ENCODE results near the gene IFT80. TPM values are rescaled to one million over a fixed set of nuclear protein-coding genes. Genes with fewer than 3 reads are reported as not detected.

The IFT80 gene
- total and polyA plus RNA-seq, 10 of the 15 experiments (the other 5 are each of a cell fraction or from before 2014, with no cell fraction given) = 6.5 to 21.5 (median 14.1) TPM

DNA sequence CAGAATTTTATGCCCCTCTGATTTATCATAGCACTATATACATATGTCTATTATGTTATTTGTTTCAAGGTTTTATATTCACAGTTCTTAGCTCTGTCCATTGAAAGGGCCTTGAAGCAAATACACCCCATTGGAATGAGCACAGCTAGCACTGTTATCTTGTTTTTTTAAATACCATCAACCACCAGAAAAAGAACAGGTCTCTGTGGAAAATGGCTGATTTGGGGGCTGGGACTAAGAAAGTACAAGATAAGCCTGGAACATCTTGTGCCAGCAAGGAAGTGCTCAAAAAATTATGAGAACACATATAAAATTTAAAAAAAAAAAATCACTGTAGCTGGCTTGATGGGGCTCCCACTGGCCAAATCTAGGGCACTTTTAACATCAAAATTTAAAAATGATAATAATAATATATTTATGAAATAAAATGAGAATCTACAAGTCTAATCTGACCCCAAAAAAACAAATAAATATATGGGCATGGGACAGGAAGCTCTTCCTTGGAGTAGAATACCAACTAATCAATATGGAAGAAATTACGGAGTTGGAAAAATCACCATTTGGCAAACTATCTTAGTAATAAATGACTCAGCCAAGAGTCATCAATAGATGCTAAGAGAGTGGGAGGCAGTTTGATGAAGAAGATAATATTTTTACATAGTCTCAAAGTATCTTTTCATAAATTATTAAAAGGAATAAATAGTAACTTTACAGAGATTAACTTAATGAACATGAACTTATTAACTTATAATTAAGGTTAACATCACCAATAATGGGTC lies 20.5 kb downstream of the IFT80 start:
- WGBS (ENCODE audit: insufficient coverage, insufficient replicate concordance, low lambda C conversion rate, missing lambda C conversion rate) = 93% methylated on average over 1 of the region's 1 CpG
- TF ChIP-seq NR2C1 (IDR thresholded peaks at IDR 0.05) (no peak), TBL1XR1 (IDR thresholded peaks at IDR 0.05; ENCODE audit: low read depth, low read length) (no peak), HDGF (IDR thresholded peaks at IDR 0.05) (no peak), KAT2A (conservative IDR thresholded peaks at IDR 0.05; ENCODE audit: control insufficient read depth, low read depth, low read length) (no peak), STAT3 (IDR thresholded peaks at IDR 0.05; ENCODE audit: low read depth, low read length) (no peak), SPI1 (IDR thresholded peaks at IDR 0.05; ENCODE audit: borderline replicate concordance, insufficient read depth, low read depth, low read length) (no peak), SMAD1 (IDR thresholded peaks at IDR 0.05; ENCODE audit: low read depth, partially characterized antibody) (no peak), MTA2 (IDR thresholded peaks at IDR 0.05; ENCODE audit: low read depth) (no peak)
- TF ChIP-seq, protein P1, sequence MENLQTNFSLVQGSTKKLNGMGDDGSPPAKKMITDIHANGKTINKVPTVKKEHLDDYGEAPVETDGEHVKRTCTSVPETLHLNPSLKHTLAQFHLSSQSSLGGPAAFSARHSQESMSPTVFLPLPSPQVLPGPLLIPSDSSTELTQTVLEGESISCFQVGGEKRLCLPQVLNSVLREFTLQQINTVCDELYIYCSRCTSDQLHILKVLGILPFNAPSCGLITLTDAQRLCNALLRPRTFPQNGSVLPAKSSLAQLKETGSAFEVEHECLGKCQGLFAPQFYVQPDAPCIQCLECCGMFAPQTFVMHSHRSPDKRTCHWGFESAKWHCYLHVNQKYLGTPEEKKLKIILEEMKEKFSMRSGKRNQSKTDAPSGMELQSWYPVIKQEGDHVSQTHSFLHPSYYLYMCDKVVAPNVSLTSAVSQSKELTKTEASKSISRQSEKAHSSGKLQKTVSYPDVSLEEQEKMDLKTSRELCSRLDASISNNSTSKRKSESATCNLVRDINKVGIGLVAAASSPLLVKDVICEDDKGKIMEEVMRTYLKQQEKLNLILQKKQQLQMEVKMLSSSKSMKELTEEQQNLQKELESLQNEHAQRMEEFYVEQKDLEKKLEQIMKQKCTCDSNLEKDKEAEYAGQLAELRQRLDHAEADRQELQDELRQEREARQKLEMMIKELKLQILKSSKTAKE (IDR thresholded peaks at IDR 0.05; ENCODE audit: low read depth, poor library complexity, severe bottlenecking) = no peak
- H3K9me3 ChIP-seq (replicated peaks; ENCODE audit: control insufficient read depth, insufficient read depth, low read length) = no peaks in the 10 kb centered on the region
- no TSS peak for BruUV-seq (replicated peaks)
- ATAC-seq (no peak), DNase-seq (ENCODE audit: low read depth, low spot score) (no peak), FAIRE-seq (no peak)
- SMC1A ChIA-PET (ENCODE audit: uncharacterized antibody, unreplicated experiment) = interaction anchor here (0.5 to 1.2 kb wide), 3 partner anchors 9 to 478 kb away, joined by 3 to 4 read pairs (median 4); no protein-coding TSS in a partner anchor
- H3K4me3 ChIP-seq = no peak overlapping the region
- CTCF ChIA-PET = interaction anchor here (0.6 to 1.3 kb wide), 2 partner anchors 9 to 135 kb away, joined by 3 to 5 read pairs; no protein-coding TSS in a partner anchor
- intact Hi-C loops (cut with micrococcal nuclease; ENCODE audit: unreplicated experiment) (no loop called here), in situ Hi-C loops (cut with MboI) (no loop called here)
- H3K79me2 ChIP-seq (ENCODE audit: control insufficient read depth, insufficient read depth, low read length) = no peaks in the 10 kb centered on the region
- RAD21 ChIA-PET (ENCODE audit: unreplicated experiment) = no interaction called here
- H3K36me3 ChIP-seq (ENCODE audit: control insufficient read depth in 2 of 2, insufficient read depth in 2 of 2, low read length in 1 of 2) = peaks cover 0 to 4% of the 10 kb centered on the region in 2 experiments; a peak in 1 of 4 replicates
- H3K27me3 ChIP-seq (replicated peaks in 1 of 2; ENCODE audit: control insufficient read depth in 2 of 2, insufficient read depth in 2 of 2, low read length in 1 of 2) = no peaks in the 10 kb centered on the region
- H3K4me1 ChIP-seq (ENCODE audit: control insufficient read depth, insufficient read depth, low read length) = no peaks in the 10 kb centered on the region
- POLR2A ChIA-PET = interaction anchor here (0.7 kb wide), 1 partner anchor 860 kb away, joined by 3 read pairs; no protein-coding TSS in a partner anchor
- H2AFZ ChIP-seq (ENCODE audit: control insufficient read depth, low read depth, low read length) = no peak overlapping the region
- no peaks in the 10 kb centered on the region for H4K20me1 ChIP-seq (ENCODE audit: control insufficient read depth, insufficient read depth)
- H3K9ac ChIP-seq (ENCODE audit: control insufficient read depth, insufficient read depth, low read length) = no peak overlapping the region
- H3K4me2 ChIP-seq (ENCODE audit: control insufficient read depth, insufficient read depth) = no peak overlapping the region
- H3K27ac ChIP-seq (ENCODE audit: control insufficient read depth, insufficient read depth) = no peak overlapping the region

Measured in GM12878 (cell line).